ENCODE data around the gene DIS3L2.

The DIS3L2 gene

GRCh38 chr2:232203166-232203891, 241.8 kb downstream of the DIS3L2 start:
- H3K4me3 ChIP-seq (ENCODE audit: low read depth, low read length), result no peak overlapping the region
- no peak for TF ChIP-seq CTCF (IDR thresholded peaks at IDR 0.05; ENCODE audit: borderline replicate concordance, insufficient read depth, low read depth, low read length)

GRCh38 chr2:232203936-232204335, 242.4 kb downstream of the DIS3L2 start:
- no peak for TF ChIP-seq CTCF (IDR thresholded peaks at IDR 0.05; ENCODE audit: borderline replicate concordance, insufficient read depth, low read depth, low read length)

GRCh38 chr2:232204457-232204931, 243.0 kb downstream of the DIS3L2 start:
- H3K4me3 ChIP-seq (ENCODE audit: low read depth, low read length), result no peak overlapping the region
- no peak for TF ChIP-seq CTCF (IDR thresholded peaks at IDR 0.05; ENCODE audit: borderline replicate concordance, insufficient read depth, low read depth, low read length)

More at GRCh38 chr2:232203936-232204335, 242.4 kb downstream of the DIS3L2 start:
- no peak overlapping the region for H3K4me3 ChIP-seq (ENCODE audit: low read depth, low read length)

- no peak overlapping the region for H3K4me3 ChIP-seq (ENCODE audit: low read depth, low read length)
- no peak for TF ChIP-seq CTCF (IDR thresholded peaks at IDR 0.05; ENCODE audit: borderline replicate concordance, insufficient read depth, low read depth, low read length)
These were observed 245.7 kb downstream of the DIS3L2 start for GRCh38 chr2:232207174-232207573.

GRCh38 chr2:232210306-232210705, 248.8 kb downstream of the DIS3L2 start:
- no peak overlapping the region for H3K4me3 ChIP-seq (ENCODE audit: low read depth, low read length)
- no peak for TF ChIP-seq CTCF (IDR thresholded peaks at IDR 0.05; ENCODE audit: borderline replicate concordance, insufficient read depth, low read depth, low read length)

GRCh38 chr2:232211743-232212686, 250.5 kb downstream of the DIS3L2 start:
- no peak for TF ChIP-seq CTCF (IDR thresholded peaks at IDR 0.05; ENCODE audit: borderline replicate concordance, insufficient read depth, low read depth, low read length)
- H3K4me3 ChIP-seq (ENCODE audit: low read depth, low read length), result no peak overlapping the region

All from GM12875 (cell line).